T-cell (primary cell): Measurements from ENCODE around the gene TAF11L9. TPM values are rescaled to one million over a fixed set of nuclear protein-coding genes. Genes with fewer than 3 reads are reported as not detected.
"Not testable (repeated sequence)": the region's sequence is repeated elsewhere in the genome, so short reads cannot be mapped to it uniquely, and the experiment has no call there.

ENCODE experiments used
- ATAC-seq, 4 experiments: fragments of 200-7000 bp in 3 of 4; fragments of 150-1000 bp in 1 of 4; cut with Tn5 transposase; replicated peaks in 1 of 4; 1 replicate in 3 of 4; 2 replicates in 1 of 4; pipeline ENCODE4 v1.10.0; 2021; ENCODE audit warnings: moderate library complexity in 3 of 4, mild to moderate bottlenecking in 2 of 4, moderate number of reproducible peaks in 1 of 4
- CTCF ChIA-PET, 2 donors: fragments of 300-600 bp; sonication (Branson Sonifier 250); formaldehyde crosslinking; loops; one replicate each; lab custom pipeline; 2022; ENCODE audit warnings: antibody characterized with exemption in 2 of 2; lab: Charles Lee
- POLR2A ChIA-PET, 2 donors: fragments of 300-600 bp; sonication (Branson Sonifier 250); formaldehyde crosslinking; loops; one replicate each; lab custom pipeline; 2022; ENCODE audit warnings: antibody characterized with exemption in 2 of 2; lab: Charles Lee
- DNase-seq, 35 experiments: peaks; one replicate each; pipeline versions ENCODE4 v3.0.0 to v3.0.0-alpha.2; 2013 to 2023
- H3K27ac ChIP-seq: one replicate; pipeline ENCODE4 v1.5.1; 2013; ENCODE audit warnings: low read length
- H3K27me3 ChIP-seq, 2 experiments: replicated peaks in 1 of 2; 1 replicate in 1 of 2; 2 replicates in 1 of 2; pipeline versions ENCODE4 v1.6.1 to v1.7.0; 2013; ENCODE audit warnings: low read length in 1 of 2, mixed read lengths in 1 of 2; ENCODE audit not compliant: control insufficient read depth in 2 of 2, insufficient read depth in 2 of 2; ENCODE audit errors: extremely low read depth in 1 of 2
- H3K36me3 ChIP-seq, 2 donors: 1 replicate in 1 of 2; 2 replicates in 1 of 2; pipeline versions ENCODE4 v1.6.1 to v1.7.0; 2013; ENCODE audit warnings: low read length in 1 of 2; ENCODE audit not compliant: control insufficient read depth in 2 of 2, insufficient read depth in 1 of 2; ENCODE audit errors: extremely low read depth in 1 of 2
- H3K4me1 ChIP-seq, 2 experiments: 1 replicate in 1 of 2; 2 replicates in 1 of 2; pipeline versions ENCODE4 v1.6.1 to v1.7.0; 2013; ENCODE audit warnings: low read length in 2 of 2, mixed read lengths in 1 of 2; ENCODE audit not compliant: insufficient read depth in 2 of 2, control insufficient read depth in 1 of 2; ENCODE audit errors: extremely low read depth in 1 of 2
- H3K4me3 ChIP-seq, 2 donors: 1 replicate in 1 of 2; 2 replicates in 1 of 2; pipeline versions ENCODE4 v1.5.1 to v1.7.0; 2013; ENCODE audit warnings: mild to moderate bottlenecking in 2 of 2, low read length in 1 of 2, moderate library complexity in 1 of 2; ENCODE audit not compliant: control insufficient read depth in 1 of 2; ENCODE audit errors: extremely low read depth in 1 of 2
- H3K9me3 ChIP-seq: 2 replicates; pipeline ENCODE4 v1.7.0; 2013
- H3K27ac Mint-ChIP-seq, 2 donors: one replicate each; pipeline ENCODE4 v1.8.0; 2020 to 2021; ENCODE audit warnings: mild to moderate bottlenecking in 2 of 2, mixed read lengths in 2 of 2
- H3K27me3 Mint-ChIP-seq, 2 donors: one replicate each; pipeline ENCODE4 v1.8.0; 2021 to 2022; ENCODE audit warnings: mixed read lengths in 2 of 2
- H3K36me3 Mint-ChIP-seq: one replicate; pipeline ENCODE4 v1.8.0; 2021; ENCODE audit warnings: mixed read lengths
- H3K4me1 Mint-ChIP-seq, 3 donors: one replicate each; pipeline ENCODE4 v1.8.0; 2020 to 2022; ENCODE audit warnings: mixed read lengths in 3 of 3, mild to moderate bottlenecking in 1 of 3
- H3K4me3 Mint-ChIP-seq, 3 donors: one replicate each; pipeline ENCODE4 v1.8.0; 2020 to 2022; ENCODE audit warnings: mild to moderate bottlenecking in 3 of 3, mixed read lengths in 3 of 3, moderate library complexity in 3 of 3
- H3K9me3 Mint-ChIP-seq, 3 donors: one replicate each; pipeline ENCODE4 v1.8.0; 2020 to 2022; ENCODE audit warnings: mixed read lengths in 3 of 3
- WGBS: methylation state at CpG from one replicate; pipeline ENCODE4 v1.1.5; 2013; ENCODE audit warnings: missing lambda C conversion rate; ENCODE audit not compliant: insufficient coverage; 5-methylcytosine and 5-hydroxymethylcytosine counted together
- total RNA-seq, 35 experiments: library from RNA in 6 of 35; stranded (reverse) in 6 of 35; fragments of 120-200 nt in 1 of 35; gene quantifications; one replicate each; pipeline versions ENCODE4 v1.2.1 to v1.2.4 and lab custom pipeline; 2013 to 2026

TAF11L9 gene
- total RNA-seq, 5 donors from 2014 or later (not counting 1 experiment from before 2014, with no cell fraction given) = not detected

- H3K36me3 ChIP-seq, H3K4me1 ChIP-seq, ATAC-seq, H3K4me3 ChIP-seq, H3K27ac ChIP-seq, H3K27me3 Mint-ChIP-seq, H3K27me3 ChIP-seq, POLR2A ChIA-PET, DNase-seq, H3K9me3 Mint-ChIP-seq, H3K9me3 ChIP-seq, H3K4me1 Mint-ChIP-seq, H3K36me3 Mint-ChIP-seq, H3K27ac Mint-ChIP-seq, CTCF ChIA-PET, H3K4me3 Mint-ChIP-seq: not testable (repeated sequence)
- no CpG with 5 or more reads among the region's 16 CpGs for WGBS
These were observed 3.3 kb downstream of the TAF11L9 start, which contains the start of gene TAF11L8 for GRCh38 chr5:17590860-17591259. TAF11L8 (minus strand) TSS chr5:17590960.

DNA sequence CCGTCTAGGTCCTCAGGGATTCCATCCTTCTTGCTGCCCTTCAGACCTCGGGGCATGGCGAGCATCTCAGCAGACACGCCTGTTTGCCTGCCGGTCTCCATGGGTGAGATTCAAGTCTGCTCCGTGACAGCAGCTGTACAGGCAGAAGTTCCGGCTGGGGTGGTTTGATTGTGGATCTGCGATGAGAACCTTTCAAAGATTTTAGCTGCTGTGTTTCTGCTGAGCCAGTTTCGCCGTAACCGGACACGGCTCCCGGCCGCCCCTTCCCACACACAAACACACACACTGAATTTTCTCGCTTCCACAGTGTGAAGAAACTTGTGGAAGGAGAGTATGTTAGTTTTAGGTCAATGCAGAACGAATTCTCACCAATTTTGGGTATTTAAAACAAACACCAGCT, 8.5 kb downstream of the TAF11L9 start, which contains the start of gene TAF11L7:
Gene TAF11L7 (minus strand): TSS at position 101 of the 400 bp plus-strand sequence.
- H3K27me3 Mint-ChIP-seq, DNase-seq, H3K4me3 ChIP-seq, H3K4me3 Mint-ChIP-seq, H3K36me3 ChIP-seq, H3K9me3 ChIP-seq, H3K36me3 Mint-ChIP-seq, H3K4me1 Mint-ChIP-seq, ATAC-seq, H3K9me3 Mint-ChIP-seq, CTCF ChIA-PET, H3K4me1 ChIP-seq, POLR2A ChIA-PET, H3K27ac ChIP-seq, H3K27me3 ChIP-seq, H3K27ac Mint-ChIP-seq: not testable (repeated sequence)
- WGBS = no CpG with 5 or more reads among the region's 16 CpGs

Other genes starting within 250 kb of the TAF11L9 start
- gene TAF11L2, start 96.2 kb downstream of the TAF11L9 start, total RNA-seq = not detected
- not detected for gene TAF11L3, start 76.0 kb downstream of the TAF11L9 start, total RNA-seq
- gene TAF11L4, start 72.6 kb downstream of the TAF11L9 start, total RNA-seq = not detected
- not detected for gene TAF11L5, start 69.2 kb downstream of the TAF11L9 start, total RNA-seq
- gene TAF11L6, start 65.7 kb downstream of the TAF11L9 start, total RNA-seq = not detected
- not detected for gene TAF11L7, start 8.6 kb downstream of the TAF11L9 start, total RNA-seq
- not detected for gene TAF11L8, start 3.4 kb downstream of the TAF11L9 start, total RNA-seq
- gene TAF11L10, start 3.4 kb upstream of the TAF11L9 start, total RNA-seq = not detected
- gene TAF11L11, start 9.8 kb upstream of the TAF11L9 start, total RNA-seq = not detected
- not detected for gene TAF11L12, start 16.0 kb upstream of the TAF11L9 start, total RNA-seq
- not detected for gene TAF11L13, start 37.7 kb upstream of the TAF11L9 start, total RNA-seq
- gene TAF11L14, start 40.1 kb upstream of the TAF11L9 start, total RNA-seq = not detected